GM12878 (cell line): ENCODE measurements around the gene SLC7A1. TPM values are rescaled to one million over a fixed set of nuclear protein-coding genes. Genes with fewer than 3 reads are reported as not detected.

Experiments used
- ATAC-seq: fragments of 200-7000 bp; cut with Tn5 transposase; 3 replicates; pipeline ENCODE4 v1.9.1; 2020; ENCODE audit warnings: mild to moderate bottlenecking, moderate library complexity
- BruUV-seq: library from RNA; stranded (reverse); fragments of 400-500 nt; replicated peaks from 2 replicates; lab custom pipeline; 2021; lab: Mats Ljungman, UMichigan
- CTCF ChIA-PET: fragments of 300-600 bp; sonication (Branson Sonifier 250); formaldehyde crosslinking; extraction: SDS; loops from one replicate; lab custom pipeline; 2021; ENCODE audit warnings: inconsistent platforms; lab: Yijun Ruan, JAX
- POLR2A ChIA-PET: fragments of 350-600 bp; formaldehyde crosslinking; extraction: SDS; loops from one replicate; lab custom pipeline; 2021; ENCODE audit warnings: inconsistent platforms; lab: Charles Lee
- RAD21 ChIA-PET: fragments of 300-600 bp; sonication (Branson Sonifier 250); formaldehyde crosslinking; loops from one replicate; lab custom pipeline; 2023; ENCODE audit warnings: antibody characterized with exemption; ENCODE audit not compliant: unreplicated experiment; lab: Charles Lee
- SMC1A ChIA-PET: fragments of 300-600 bp; sonication (Branson Sonifier 250); formaldehyde crosslinking; loops from one replicate; lab custom pipeline; 2023; ENCODE audit not compliant: unreplicated experiment, uncharacterized antibody; lab: Charles Lee
- DNase-seq: peaks from one replicate; pipeline ENCODE4 v3.0.0-alpha.2; 2011; ENCODE audit warnings: low read depth, low spot score
- FAIRE-seq: peaks from 3 replicates; lab custom pipeline; 2011; peaks lifted over from hg19 to GRCh38; lab: Jason Lieb, UNC
- H2AFZ ChIP-seq: 2 replicates; pipeline ENCODE4 v1.6.0; 2011; ENCODE audit warnings: low read depth, low read length, control low read depth; ENCODE audit not compliant: control insufficient read depth
- H3K27ac ChIP-seq: 2 replicates; pipeline ENCODE4 v1.5.1; 2011; ENCODE audit warnings: control low read depth; ENCODE audit not compliant: control insufficient read depth, insufficient read depth
- H3K27me3 ChIP-seq, 2 experiments: replicated peaks in 1 of 2; 2 replicates each; pipeline versions ENCODE4 v1.6.0 to v1.6.1; 2011; ENCODE audit warnings: low read length in 1 of 2; ENCODE audit not compliant: control insufficient read depth in 2 of 2, insufficient read depth in 2 of 2
- H3K36me3 ChIP-seq, 2 experiments: 2 replicates each; pipeline ENCODE4 v1.5.1; 2011; ENCODE audit warnings: low read length in 1 of 2; ENCODE audit not compliant: control insufficient read depth in 2 of 2, insufficient read depth in 2 of 2
- H3K4me1 ChIP-seq: 2 replicates; pipeline ENCODE4 v1.6.1; 2011; ENCODE audit warnings: mild to moderate bottlenecking, low read length, moderate library complexity, mixed read lengths; ENCODE audit not compliant: control insufficient read depth, insufficient read depth
- H3K4me2 ChIP-seq: 2 replicates; pipeline ENCODE4 v1.6.0; 2011; ENCODE audit warnings: control low read depth; ENCODE audit not compliant: control insufficient read depth, insufficient read depth
- H3K4me3 ChIP-seq: fragments of 200-600 bp; sonication (generic); 2 replicates; pipeline ENCODE4 v1.5.1; 2016
- H3K79me2 ChIP-seq: 2 replicates; pipeline ENCODE4 v1.6.0; 2011; ENCODE audit warnings: low read length; ENCODE audit not compliant: control insufficient read depth, insufficient read depth
- H3K9ac ChIP-seq: 2 replicates; pipeline ENCODE4 v1.8.0; 2011; ENCODE audit warnings: low read length, control low read depth, mixed read lengths; ENCODE audit not compliant: control insufficient read depth, insufficient read depth
- H3K9me3 ChIP-seq: replicated peaks from 3 replicates; pipeline ENCODE4 v1.5.1; 2011; ENCODE audit warnings: mild to moderate bottlenecking, low read length; ENCODE audit not compliant: control insufficient read depth, insufficient read depth
- H4K20me1 ChIP-seq: 2 replicates; pipeline ENCODE4 v1.6.0; 2011; ENCODE audit not compliant: control insufficient read depth, insufficient read depth
- CBX3 ChIP-seq: fragments of 200-600 bp; sonication (generic); IDR thresholded peaks from 2 replicates; pipeline ENCODE4 v1.6.1; 2016; ENCODE audit warnings: low read depth, borderline replicate concordance
- CHD2 ChIP-seq: IDR thresholded peaks from 2 replicates; pipeline ENCODE4 v1.6.1; 2011; ENCODE audit warnings: low read depth, low read length, improper control_type of control experiment, borderline replicate concordance
- EP300 ChIP-seq, 2 experiments: fragments of 150-350 bp in 1 of 2; IDR thresholded peaks; 2 replicates each; pipeline ENCODE4 v1.6.1; 2011 to 2012; ENCODE audit warnings: low read depth in 2 of 2, low read length in 2 of 2, borderline replicate concordance in 1 of 2, improper control_type of control experiment in 1 of 2, inconsistent platforms in 1 of 2; ENCODE audit not compliant: control insufficient read depth in 1 of 2
- FOS ChIP-seq: IDR thresholded peaks from 3 replicates; pipeline ENCODE4 v1.6.1; 2011; ENCODE audit warnings: borderline replicate concordance; ENCODE audit not compliant: insufficient read length; ENCODE audit errors: extremely low read depth
- KLF5 ChIP-seq: fragments of 450-650 bp; IDR thresholded peaks from 2 replicates; pipeline ENCODE4 v1.6.1; 2014; ENCODE audit warnings: mild to moderate bottlenecking; ENCODE audit not compliant: partially characterized antibody
- NR2C1 ChIP-seq: fragments of 450-650 bp; IDR thresholded peaks from 2 replicates; pipeline ENCODE4 v1.6.1; 2017; ENCODE audit warnings: antibody characterized with exemption, mild to moderate bottlenecking, moderate library complexity
- PRDM15 ChIP-seq: fragments of 450-650 bp; formaldehyde crosslinking; IDR thresholded peaks from 2 replicates; pipeline ENCODE4 v1.4.0; 2020; ENCODE audit warnings: mild to moderate bottlenecking, moderate library complexity
- RAD51 ChIP-seq: fragments of 450-650 bp; IDR thresholded peaks from 2 replicates; pipeline ENCODE4 v1.6.1; 2016; ENCODE audit warnings: moderate library complexity, mild to moderate bottlenecking, inconsistent platforms
- SIN3A ChIP-seq: IDR thresholded peaks from 2 replicates; pipeline ENCODE4 v1.6.1; 2012; ENCODE audit warnings: low read depth, low read length, improper control_type of control experiment
- STAT1 ChIP-seq: fragments of 450-650 bp; conservative IDR thresholded peaks from 2 replicates; pipeline ENCODE4 v1.6.1; 2014; ENCODE audit warnings: antibody characterized with exemption, mild to moderate bottlenecking
- TAF1 ChIP-seq: IDR thresholded peaks from 2 replicates; pipeline ENCODE4 v1.6.1; 2011; ENCODE audit warnings: mild to moderate bottlenecking, low read depth, low read length, borderline replicate concordance
- TCF3 ChIP-seq: IDR thresholded peaks from 2 replicates; pipeline ENCODE4 v1.6.1; 2012; ENCODE audit warnings: low read depth, mild to moderate bottlenecking, low read length, borderline replicate concordance; ENCODE audit not compliant: insufficient read depth
- USF2 ChIP-seq: IDR thresholded peaks from 2 replicates; pipeline ENCODE4 v1.6.1; 2011; ENCODE audit warnings: low read depth, low read length, improper control_type of control experiment, borderline replicate concordance
- ZBTB11 ChIP-seq: fragments of 450-650 bp; formaldehyde crosslinking; IDR thresholded peaks from 2 replicates; pipeline ENCODE4 v1.5.0; 2022; ENCODE audit warnings: mild to moderate bottlenecking, missing genetic modification characterization
- ZNF207 ChIP-seq: fragments of 450-650 bp; IDR thresholded peaks from 2 replicates; pipeline ENCODE4 v1.6.1; 2014; ENCODE audit warnings: antibody characterized with exemption, mild to moderate bottlenecking, borderline replicate concordance
- WGBS: methylation state at CpG from one replicate; pipeline ENCODE4 v1.1.6; 2016; ENCODE audit warnings: low lambda C conversion rate; ENCODE audit not compliant: insufficient replicate concordance, insufficient coverage; ENCODE audit errors: missing lambda C conversion rate; 5-methylcytosine and 5-hydroxymethylcytosine counted together
- in situ Hi-C: fragments of 300-500 bp; cut with MboI; formaldehyde crosslinking; loops from 9 replicates; pipeline ENCODE4 v1.14.3; 2018; ENCODE audit warnings: mixed read lengths
- intact Hi-C: fragments of 100-400 bp; cut with micrococcal nuclease; formaldehyde crosslinking; loops from one replicate; pipeline ENCODE4 v1.14.2; 2022; ENCODE audit not compliant: unreplicated experiment
- polyA plus RNA-seq, 11 experiments: library from polyadenylated mRNA; depleted of rRNA in 4 of 11; unstranded in 6 of 11; stranded (reverse) in 5 of 11; fragments of >200 nt; fragmentation: Nextera tagmentation in 4 of 11; fragmentation: Illumina TruSeq in 1 of 11; extraction: Ambion mirVana in 4 of 11; extraction: Trizol in 1 of 11; gene quantifications; 1 replicate in 1 of 11; 2 replicates in 10 of 11; pipeline versions ENCODE4 v1.2.1 to v1.2.3, GENCODE V29; 2011 to 2016; ENCODE audit warnings: inconsistent platforms in 2 of 11, missing spikeins in 2 of 11, low read depth in 1 of 11
- total RNA-seq, 4 experiments: library from RNA; depleted of rRNA in 3 of 4; stranded (reverse); fragments of >200 nt in 3 of 4; fragmentation: Illumina TruSeq in 1 of 4; extraction: Trizol in 1 of 4; gene quantifications; 2 replicates each; pipeline versions ENCODE4 v1.2.1 to v1.2.3, GENCODE V29; 2013 to 2021

Gene SLC7A1
- total and polyA plus RNA-seq, 10 of the 15 experiments (the other 5 are each of a cell fraction or from before 2014, with no cell fraction given): 6.4 to 91.7 (median 23.4) TPM

- TF ChIP-seq STAT1: no peak
- no peak for TF ChIP-seq KLF5
- TF ChIP-seq RAD51: no peak
Observed at GRCh38 chr13:29564818-29565217, 30.7 kb downstream of the SLC7A1 start (continued).

- no peak for ATAC-seq
- no peak for TF ChIP-seq ZBTB11 (CRISPR knock-in tag)
- no peak for TF ChIP-seq STAT1
- TF ChIP-seq TAF1: no peak
- TF ChIP-seq CBX3: no peak
- TF ChIP-seq ZNF207: no peak
- no peak for TF ChIP-seq PRDM15 (CRISPR knock-in tag)
- TF ChIP-seq TCF3: no peak
- no peak for TF ChIP-seq USF2
- no peak for TF ChIP-seq NR2C1
- TF ChIP-seq FOS: no peak
- TF ChIP-seq CHD2: no peak
- TF ChIP-seq SIN3A: no peak
- TF ChIP-seq EP300 (IDR thresholded peaks at IDR 0.05; ENCODE audit: borderline replicate concordance in 1 of 2, control insufficient read depth in 1 of 2, low read depth in 2 of 2, low read length in 2 of 2): no peak
Observed at GRCh38 chr13:29564373-29564772, 31.1 kb downstream of the SLC7A1 start.

More at GRCh38 chr13:29564373-29564772, 31.1 kb downstream of the SLC7A1 start:
- intact Hi-C loops (no loop called here), in situ Hi-C loops (no loop called here)
- ChIA-PET CTCF (interaction anchor here (0.6 to 1.6 kb wide), 8 partner anchors 9 to 359 kb away, joined by 3 to 11 read pairs (median 3); no protein-coding TSS in a partner anchor), POLR2A (no interaction called here), SMC1A (interaction anchor here (0.6 to 2.3 kb wide), 7 partner anchors 10 to 282 kb away, joined by 3 to 15 read pairs (median 4); no protein-coding TSS in a partner anchor), RAD21 (interaction anchor here (1.1 to 1.3 kb wide), 3 partner anchors 144 to 207 kb away, joined by 3 to 5 read pairs (median 3); no protein-coding TSS in a partner anchor)
- Histone ChIP-seq H4K20me1 (no peaks in the 10 kb centered on the region), H3K36me3 (peaks cover 0 to 4% of the 10 kb centered on the region in 2 experiments; a peak in 2 of 4 replicates), H3K79me2 (peaks cover 55% of the 10 kb centered on the region), H2AFZ (no peak overlapping the region), H3K4me3 (no peak overlapping the region), H3K9ac (no peak overlapping the region), H3K9me3 (no peaks in the 10 kb centered on the region), H3K27ac (no peak overlapping the region), H3K4me2 (no peak overlapping the region), H3K27me3 (no peaks in the 10 kb centered on the region), H3K4me1 (no peaks in the 10 kb centered on the region)
- FAIRE-seq (no peak), DNase-seq (no peak)
- WGBS: 89% methylated on average over 5 of the region's 5 CpGs
- no TSS peak for BruUV-seq
